ENCODE data around the gene RNU6-8.
A peak's percentile ranks its signal among the peaks of the same experiment; 100 is the strongest.

RNU6-8 gene

GRCh38 chr14:32202998-32203882 is at the start of gene RNU6-8:
Gene RNU6-8, minus strand, starts transcription at chr14:32203269.
- H3K4me3 ChIP-seq (ENCODE audit: low read length): peak within 1 kb of the TSS; percentile 88
- H3K27me3 ChIP-seq (replicated peaks; ENCODE audit: control insufficient read depth, insufficient read depth, low read length): peaks cover 18% of the 10 kb centered on the region
- no peaks in the 10 kb centered on the region for H3K9me3 ChIP-seq (ENCODE audit: control insufficient read depth, low read length)
- peak; percentile 84 for DNase-seq (ENCODE audit: low read depth)
- H3K4me1 ChIP-seq (ENCODE audit: control insufficient read depth, insufficient read depth, low read length): peaks cover 16% of the 10 kb centered on the region
- H3K9ac ChIP-seq (ENCODE audit: low read length): peak within 1 kb of the TSS; percentile 84
- H3K36me3 ChIP-seq (ENCODE audit: control insufficient read depth, insufficient read depth, low read length, severe bottlenecking): no peaks in the 10 kb centered on the region

GRCh38 chr14:32252030-32252670 is 49.1 kb upstream of the RNU6-8 start:
- Histone ChIP-seq H3K27me3 (replicated peaks; ENCODE audit: control insufficient read depth, insufficient read depth, low read length) (no peaks in the 10 kb centered on the region), H3K4me3 (ENCODE audit: low read length) (no peak overlapping the region), H3K9me3 (ENCODE audit: control insufficient read depth, low read length) (no peaks in the 10 kb centered on the region), H3K9ac (ENCODE audit: low read length) (no peak overlapping the region), H3K36me3 (ENCODE audit: control insufficient read depth, insufficient read depth, low read length, severe bottlenecking) (no peaks in the 10 kb centered on the region), H3K4me1 (ENCODE audit: control insufficient read depth, insufficient read depth, low read length) (peaks cover 15% of the 10 kb centered on the region)
- DNase-seq (ENCODE audit: low read depth): peak; percentile 88

GRCh38 chr14:32251530-32251929 is 48.5 kb upstream of the RNU6-8 start:
- no peak overlapping the region for H3K9ac ChIP-seq (ENCODE audit: low read length)
- no peaks in the 10 kb centered on the region for H3K9me3 ChIP-seq (ENCODE audit: control insufficient read depth, low read length)
- H3K27me3 ChIP-seq (replicated peaks; ENCODE audit: control insufficient read depth, insufficient read depth, low read length): no peaks in the 10 kb centered on the region
- no peaks in the 10 kb centered on the region for H3K36me3 ChIP-seq (ENCODE audit: control insufficient read depth, insufficient read depth, low read length, severe bottlenecking)
- peaks cover 13% of the 10 kb centered on the region for H3K4me1 ChIP-seq (ENCODE audit: control insufficient read depth, insufficient read depth, low read length)
- DNase-seq (ENCODE audit: low read depth): no peak
- no peak overlapping the region for H3K4me3 ChIP-seq (ENCODE audit: low read length)

GRCh38 chr14:32250681-32251080 is 47.6 kb upstream of the RNU6-8 start:
- Histone ChIP-seq H3K9me3 (ENCODE audit: control insufficient read depth, low read length) (no peaks in the 10 kb centered on the region), H3K4me3 (ENCODE audit: low read length) (no peak overlapping the region), H3K9ac (ENCODE audit: low read length) (no peak overlapping the region), H3K4me1 (ENCODE audit: control insufficient read depth, insufficient read depth, low read length) (peaks cover 8% of the 10 kb centered on the region), H3K36me3 (ENCODE audit: control insufficient read depth, insufficient read depth, low read length, severe bottlenecking) (no peaks in the 10 kb centered on the region), H3K27me3 (replicated peaks; ENCODE audit: control insufficient read depth, insufficient read depth, low read length) (no peaks in the 10 kb centered on the region)
- DNase-seq (ENCODE audit: low read depth): no peak

- Histone ChIP-seq H3K9me3 (ENCODE audit: control insufficient read depth, low read length) (no peaks in the 10 kb centered on the region), H3K4me3 (ENCODE audit: low read length) (no peak overlapping the region)
Measured at GRCh38 chr14:32249780-32250179, 46.7 kb upstream of the RNU6-8 start.

GRCh38 chr14:32249371-32249770 is 46.3 kb upstream of the RNU6-8 start:
- Histone ChIP-seq H3K9me3 (ENCODE audit: control insufficient read depth, low read length) (no peaks in the 10 kb centered on the region), H3K36me3 (ENCODE audit: control insufficient read depth, insufficient read depth, low read length, severe bottlenecking) (no peaks in the 10 kb centered on the region), H3K27me3 (replicated peaks; ENCODE audit: control insufficient read depth, insufficient read depth, low read length) (no peaks in the 10 kb centered on the region), H3K4me3 (ENCODE audit: low read length) (no peak overlapping the region), H3K4me1 (ENCODE audit: control insufficient read depth, insufficient read depth, low read length) (no peaks in the 10 kb centered on the region), H3K9ac (ENCODE audit: low read length) (no peak overlapping the region)
- no peak for DNase-seq (ENCODE audit: low read depth)

More at GRCh38 chr14:32249780-32250179, 46.7 kb upstream of the RNU6-8 start:
- Histone ChIP-seq H3K36me3 (ENCODE audit: control insufficient read depth, insufficient read depth, low read length, severe bottlenecking) (no peaks in the 10 kb centered on the region), H3K27me3 (replicated peaks; ENCODE audit: control insufficient read depth, insufficient read depth, low read length) (no peaks in the 10 kb centered on the region), H3K4me1 (ENCODE audit: control insufficient read depth, insufficient read depth, low read length) (no peaks in the 10 kb centered on the region), H3K9ac (ENCODE audit: low read length) (no peak overlapping the region)
- no peak for DNase-seq (ENCODE audit: low read depth)

- H3K4me1 ChIP-seq (ENCODE audit: control insufficient read depth, insufficient read depth, low read length): no peaks in the 10 kb centered on the region
- H3K36me3 ChIP-seq (ENCODE audit: control insufficient read depth, insufficient read depth, low read length, severe bottlenecking): no peaks in the 10 kb centered on the region
- DNase-seq (ENCODE audit: low read depth): no peak
- H3K9me3 ChIP-seq (ENCODE audit: control insufficient read depth, low read length): no peaks in the 10 kb centered on the region
- no peaks in the 10 kb centered on the region for H3K27me3 ChIP-seq (replicated peaks; ENCODE audit: control insufficient read depth, insufficient read depth, low read length)
- H3K9ac ChIP-seq (ENCODE audit: low read length): no peak overlapping the region
- H3K4me3 ChIP-seq (ENCODE audit: low read length): no peak overlapping the region
Measured at GRCh38 chr14:32246751-32247150, 43.7 kb upstream of the RNU6-8 start.

- Histone ChIP-seq H3K9me3 (ENCODE audit: control insufficient read depth, low read length) (no peaks in the 10 kb centered on the region), H3K27me3 (replicated peaks; ENCODE audit: control insufficient read depth, insufficient read depth, low read length) (no peaks in the 10 kb centered on the region), H3K4me3 (ENCODE audit: low read length) (no peak overlapping the region), H3K9ac (ENCODE audit: low read length) (no peak overlapping the region), H3K36me3 (ENCODE audit: control insufficient read depth, insufficient read depth, low read length, severe bottlenecking) (no peaks in the 10 kb centered on the region), H3K4me1 (ENCODE audit: control insufficient read depth, insufficient read depth, low read length) (no peaks in the 10 kb centered on the region)
- DNase-seq (ENCODE audit: low read depth): no peak
Measured at GRCh38 chr14:32244404-32244803, 41.3 kb upstream of the RNU6-8 start.

- Histone ChIP-seq H3K9me3 (ENCODE audit: control insufficient read depth, low read length) (no peaks in the 10 kb centered on the region), H3K4me3 (ENCODE audit: low read length) (no peak overlapping the region), H3K9ac (ENCODE audit: low read length) (no peak overlapping the region), H3K27me3 (replicated peaks; ENCODE audit: control insufficient read depth, insufficient read depth, low read length) (no peaks in the 10 kb centered on the region), H3K4me1 (ENCODE audit: control insufficient read depth, insufficient read depth, low read length) (peaks cover 23% of the 10 kb centered on the region), H3K36me3 (ENCODE audit: control insufficient read depth, insufficient read depth, low read length, severe bottlenecking) (no peaks in the 10 kb centered on the region)
- DNase-seq (ENCODE audit: low read depth): no peak
Measured at GRCh38 chr14:32233260-32233659, 30.2 kb upstream of the RNU6-8 start.

GRCh38 chr14:32232481-32232880 is 29.4 kb upstream of the RNU6-8 start:
- Histone ChIP-seq H3K9ac (ENCODE audit: low read length) (no peak overlapping the region), H3K36me3 (ENCODE audit: control insufficient read depth, insufficient read depth, low read length, severe bottlenecking) (no peaks in the 10 kb centered on the region), H3K4me3 (ENCODE audit: low read length) (no peak overlapping the region), H3K27me3 (replicated peaks; ENCODE audit: control insufficient read depth, insufficient read depth, low read length) (no peaks in the 10 kb centered on the region), H3K4me1 (ENCODE audit: control insufficient read depth, insufficient read depth, low read length) (peaks cover 23% of the 10 kb centered on the region), H3K9me3 (ENCODE audit: control insufficient read depth, low read length) (no peaks in the 10 kb centered on the region)
- DNase-seq (ENCODE audit: low read depth): no peak

- peak; percentile 52 for DNase-seq (ENCODE audit: low read depth)
- Histone ChIP-seq H3K36me3 (ENCODE audit: control insufficient read depth, insufficient read depth, low read length, severe bottlenecking) (no peaks in the 10 kb centered on the region), H3K27me3 (replicated peaks; ENCODE audit: control insufficient read depth, insufficient read depth, low read length) (no peaks in the 10 kb centered on the region), H3K4me1 (ENCODE audit: control insufficient read depth, insufficient read depth, low read length) (peaks cover 23% of the 10 kb centered on the region), H3K9ac (ENCODE audit: low read length) (peak overlapping the region; percentile 40), H3K9me3 (ENCODE audit: control insufficient read depth, low read length) (no peaks in the 10 kb centered on the region), H3K4me3 (ENCODE audit: low read length) (peak overlapping the region; percentile 50)
Measured at GRCh38 chr14:32230695-32231280, 27.7 kb upstream of the RNU6-8 start.
